Endothelial cell of umbilical vein (primary cell): Measurements from ENCODE around the gene CCR7.

Experiments
- CTCF ChIP-seq, 2 donors: IDR thresholded peaks; 1 replicate in 1 of 2; 2 replicates in 1 of 2; pipeline ENCODE4 v1.5.1; 2011; ENCODE audit warnings: low read length in 2 of 2, mild to moderate bottlenecking in 2 of 2, moderate library complexity in 2 of 2, control low read depth in 1 of 2, inconsistent platforms in 1 of 2, low read depth in 1 of 2; ENCODE audit not compliant: insufficient read depth in 1 of 2; ENCODE audit errors: extremely low read depth in 1 of 2
- EZH2 ChIP-seq: IDR thresholded peaks from 2 replicates; pipeline ENCODE4 v1.6.1; 2012; ENCODE audit warnings: borderline replicate concordance, low read depth, mild to moderate bottlenecking, moderate library complexity, low read length, inconsistent platforms; ENCODE audit not compliant: severe bottlenecking
- MAX ChIP-seq: IDR thresholded peaks from 2 replicates; pipeline ENCODE4 v1.6.1; 2011; ENCODE audit not compliant: insufficient read depth, insufficient read length
- MYC ChIP-seq: IDR thresholded peaks from one replicate; pipeline ENCODE4 v1.6.1; 2011; ENCODE audit warnings: mild to moderate bottlenecking, low read depth, low read length
- POLR2AphosphoS5 ChIP-seq: IDR thresholded peaks from 2 replicates; pipeline ENCODE4 v1.6.1; 2012; ENCODE audit warnings: low read depth, mild to moderate bottlenecking, control low read depth, low read length, moderate library complexity; ENCODE audit not compliant: insufficient read depth

DNA sequence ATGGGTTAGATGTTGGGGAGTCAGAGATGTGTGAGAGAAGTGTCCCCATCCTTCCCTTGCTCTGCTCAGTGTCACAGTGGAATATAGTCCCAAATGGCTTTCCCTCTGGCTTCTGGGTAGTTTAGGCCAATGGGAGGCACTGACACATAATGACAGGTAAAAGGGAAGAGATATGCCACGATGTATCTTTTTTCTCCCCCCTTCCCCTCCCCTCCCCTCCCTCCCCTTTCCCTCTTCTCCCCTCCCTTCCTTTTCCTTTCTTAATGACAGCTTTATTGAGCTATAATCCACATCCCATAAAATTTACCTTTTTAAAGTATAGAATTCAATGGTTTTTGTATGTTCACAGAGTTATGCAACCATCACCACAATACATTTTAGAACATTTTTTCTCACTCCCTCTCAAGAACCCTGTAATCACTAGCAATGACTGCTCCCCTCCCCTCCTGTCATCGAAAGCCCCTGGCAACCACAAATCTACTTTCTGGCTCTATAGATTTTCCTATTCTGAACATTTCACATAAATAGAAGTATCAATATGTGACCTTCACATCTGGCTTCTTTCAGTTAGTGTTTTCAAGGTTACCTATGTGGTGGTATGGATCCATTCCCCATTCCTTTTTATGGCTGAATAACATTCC lies 617 bp upstream of the CCR7 start:
- no peak for TF ChIP-seq POLR2AphosphoS5
- no peak for TF ChIP-seq CTCF (IDR thresholded peaks at IDR 0.05; ENCODE audit: extremely low read depth in 1 of 2, insufficient read depth in 1 of 2, low read depth in 1 of 2, low read length in 2 of 2)
- no peak for TF ChIP-seq EZH2
- TF ChIP-seq MYC, result no peak
- no peak for TF ChIP-seq MAX
